K562 treated with DMSO at 1 percent for 12 hours (cell line): ENCODE measurements around the gene STK35. TPM values are rescaled to one million over a fixed set of nuclear protein-coding genes. Genes with fewer than 3 reads are reported as not detected.

Experiments
- total RNA-seq: library from RNA; unstranded; fragments of 300-600 nt; gene quantifications from 2 replicates; pipeline ENCODE4 v1.2.3, GENCODE V29; 2022; ENCODE audit not compliant: insufficient read depth

Gene STK35
- total RNA-seq = 4.5 and 10.3 TPM in 2 replicates

GRCh38 chr20:2101057-2101864 is at the start of gene STK35:
STK35 (plus strand) TSS chr20:2101827; CDS start chr20:2101882, 55 bp downstream.

Other genes starting within 250 kb of the STK35 start
- gene SIRPA, start 206.4 kb upstream of the STK35 start, total RNA-seq = 0.40 and 0.44 TPM in 2 replicates
- not detected in 2 replicates for gene PDYN, start 107.8 kb upstream of the STK35 start, total RNA-seq
- not detected in 2 replicates for gene TGM3, start 194.2 kb downstream of the STK35 start, total RNA-seq